K562 (cell line): ENCODE measurements around the gene ZFAND6. TPM values are rescaled to one million over a fixed set of nuclear protein-coding genes. Genes with fewer than 3 reads are reported as not detected.

ENCODE experiments used
- ATAC-seq: fragments of 200-7000 bp; cut with Tn5 transposase; 3 replicates; pipeline ENCODE4 v1.9.1; 2020; ENCODE audit warnings: moderate library complexity
- BruUV-seq: library from RNA; stranded (reverse); fragments of 400-500 nt; replicated peaks from 2 replicates; lab custom pipeline; 2021; lab: Mats Ljungman, UMichigan
- CTCF ChIA-PET: fragments of 300-600 bp; formaldehyde crosslinking; extraction: SDS; loops from one replicate; lab custom pipeline; 2021; ENCODE audit warnings: low intra/inter-chr PET ratio; lab: Yijun Ruan, JAX
- POLR2A ChIA-PET: fragments of 300-600, 350-650 bp; sonication (Branson Sonifier 250); formaldehyde crosslinking; extraction: SDS; loops from one replicate; lab custom pipeline; 2021; ENCODE audit warnings: antibody characterized with exemption, inconsistent platforms; lab: Yijun Ruan, JAX
- DNase-seq, 4 experiments: peaks; one replicate each; pipeline versions ENCODE4 v3.0.0 to v3.0.0-alpha.2; 2011 to 2018; ENCODE audit warnings: low spot score in 3 of 4, mixed read lengths in 3 of 4; ENCODE audit errors: extremely low read depth in 1 of 4
- FAIRE-seq: peaks from 2 replicates; lab custom pipeline; 2011; peaks lifted over from hg19 to GRCh38; lab: Jason Lieb, UNC
- H2AFZ ChIP-seq: 2 replicates; pipeline ENCODE4 v1.6.0; 2011; ENCODE audit warnings: low read depth, low read length, control low read depth, inconsistent platforms
- H3K27ac ChIP-seq: fragments of 200-600 bp; 3 replicates; pipeline ENCODE4 v1.8.0; 2011; ENCODE audit warnings: low read depth, mild to moderate bottlenecking, control low read depth, inconsistent platforms, low read length, moderate library complexity, mixed read lengths; ENCODE audit errors: extremely low read depth
- H3K27me3 ChIP-seq, 2 experiments: fragments of 300-600 bp in 1 of 2; 2 replicates in 1 of 2; 3 replicates in 1 of 2; pipeline versions ENCODE4 v1.6.0 to v1.8.0; 2011; ENCODE audit warnings: inconsistent platforms in 2 of 2, low read length in 2 of 2, mild to moderate bottlenecking in 1 of 2, mixed read lengths in 1 of 2, moderate library complexity in 1 of 2; ENCODE audit not compliant: control insufficient read depth in 2 of 2, insufficient read depth in 2 of 2
- H3K36me3 ChIP-seq: fragments of 300-600 bp; 3 replicates; pipeline ENCODE4 v1.8.0; 2011; ENCODE audit warnings: mild to moderate bottlenecking, low read length, inconsistent platforms; ENCODE audit not compliant: control insufficient read depth, insufficient read depth
- H3K4me1 ChIP-seq, 2 experiments: fragments of 200-600 bp in 1 of 2; replicated peaks in 1 of 2; 2 replicates in 1 of 2; 3 replicates in 1 of 2; pipeline versions ENCODE4 v1.5.1 to v1.8.0; 2011; ENCODE audit warnings: inconsistent platforms in 2 of 2, low read length in 2 of 2, mild to moderate bottlenecking in 1 of 2, mixed read lengths in 1 of 2, moderate library complexity in 1 of 2; ENCODE audit not compliant: control insufficient read depth in 2 of 2, insufficient read depth in 2 of 2
- H3K4me2 ChIP-seq: 2 replicates; pipeline ENCODE4 v1.6.1; 2011; ENCODE audit warnings: low read length, control low read depth, inconsistent platforms, mixed read lengths; ENCODE audit not compliant: insufficient read depth
- H3K4me3 ChIP-seq: fragments of 200-600 bp; sonication (generic), shearing (Covaris generic); 2 replicates; pipeline ENCODE4 v1.5.1; 2016; ENCODE audit warnings: control low read depth, inconsistent platforms
- H3K79me2 ChIP-seq: fragments of 200-600 bp; 3 replicates; pipeline ENCODE4 v1.8.0; 2011; ENCODE audit warnings: low read length, inconsistent platforms; ENCODE audit not compliant: control insufficient read depth, insufficient read depth
- H3K9ac ChIP-seq, 2 experiments: 2 replicates each; pipeline versions ENCODE4 v1.6.0 to v1.6.1; 2011; ENCODE audit warnings: low read depth in 2 of 2, low read length in 2 of 2, control low read depth in 1 of 2, inconsistent platforms in 1 of 2, mild to moderate bottlenecking in 1 of 2, mixed read lengths in 1 of 2; ENCODE audit not compliant: insufficient read depth in 1 of 2
- H3K9me1 ChIP-seq: one replicate; pipeline ENCODE4 v1.6.0; 2011; ENCODE audit warnings: inconsistent platforms, mild to moderate bottlenecking, low read length, moderate library complexity; ENCODE audit not compliant: control insufficient read depth, insufficient read depth
- H3K9me3 ChIP-seq: replicated peaks from 2 replicates; pipeline ENCODE4 v1.5.1; 2011; ENCODE audit warnings: low read depth, low read length, inconsistent platforms; ENCODE audit not compliant: control insufficient read depth, insufficient read depth
- H4K20me1 ChIP-seq: replicated peaks from 2 replicates; pipeline ENCODE4 v1.6.1; 2011; ENCODE audit warnings: low read length, inconsistent platforms, mixed read lengths; ENCODE audit not compliant: control insufficient read depth, insufficient read depth
- ARID2 ChIP-seq: fragments of 450-650 bp; IDR thresholded peaks from 2 replicates; pipeline ENCODE4 v1.6.1; 2017; ENCODE audit warnings: antibody characterized with exemption, mild to moderate bottlenecking
- BHLHE40 ChIP-seq: IDR thresholded peaks from 2 replicates; pipeline ENCODE4 v1.6.1; 2011; ENCODE audit warnings: low read length, improper control_type of control experiment
- DPF2 ChIP-seq: fragments of 450-650 bp; IDR thresholded peaks from 2 replicates; pipeline ENCODE4 v1.6.1; 2016
- EP400 ChIP-seq: fragments of 450-650 bp; IDR thresholded peaks from 2 replicates; pipeline ENCODE4 v1.6.1; 2017; ENCODE audit warnings: antibody characterized with exemption, mild to moderate bottlenecking, moderate library complexity
- FOSL1 ChIP-seq: fragments of 200-800 bp; sonication (Bioruptor generic); conservative IDR thresholded peaks from 2 replicates; pipeline ENCODE4 v1.6.1; 2016; ENCODE audit warnings: missing genetic modification characterization, missing compliant biosample characterization
- FOXA1 ChIP-seq: fragments of 450-650 bp; IDR thresholded peaks from 2 replicates; pipeline ENCODE4 v1.6.1; 2016; ENCODE audit warnings: mild to moderate bottlenecking, borderline replicate concordance
- HDAC2 ChIP-seq: fragments of 450-650 bp; IDR thresholded peaks from 2 replicates; pipeline ENCODE4 v1.6.1; 2016; ENCODE audit warnings: mild to moderate bottlenecking
- RCOR1 ChIP-seq, 2 experiments: IDR thresholded peaks; 2 replicates each; pipeline ENCODE4 v1.6.1; 2012; ENCODE audit warnings: low read depth in 2 of 2, low read length in 2 of 2, borderline replicate concordance in 1 of 2, improper control_type of control experiment in 1 of 2
- SNIP1 ChIP-seq: fragments of 450-650 bp; IDR thresholded peaks from 2 replicates; pipeline ENCODE4 v1.7.1; 2017; ENCODE audit warnings: low read depth, mild to moderate bottlenecking
- ZBTB17 ChIP-seq: fragments of 450-650 bp; formaldehyde crosslinking; IDR thresholded peaks from 2 replicates; pipeline ENCODE4 v1.4.0; 2020; ENCODE audit warnings: mild to moderate bottlenecking
- whole genome bisulfite sequencing: fragments of 100-300 bp; shearing (Covaris generic); methylation state at CpG from one replicate; pipeline ENCODE4 v1.1.6; 2016; ENCODE audit warnings: low coverage, mixed read lengths; ENCODE audit not compliant: insufficient coverage; ENCODE audit errors: missing lambda C conversion rate; 5-methylcytosine and 5-hydroxymethylcytosine counted together
- in situ Hi-C: fragments of 300-500 bp; cut with MboI; formaldehyde crosslinking; loops from 4 replicates; pipeline ENCODE4 v1.15.0; 2018; ENCODE audit warnings: inconsistent platforms, mixed read lengths
- intact Hi-C: fragments of 100-400 bp; cut with micrococcal nuclease; formaldehyde crosslinking; loops from 2 replicates; pipeline ENCODE4 v1.14.2; 2022
- polyA plus RNA-seq, 8 experiments: library from polyadenylated mRNA; depleted of rRNA in 4 of 8; stranded (reverse) in 5 of 8; unstranded in 3 of 8; fragments of >200 nt; fragmentation: Nextera tagmentation in 2 of 8; fragmentation: Illumina TruSeq in 1 of 8; extraction: Ambion mirVana in 2 of 8; extraction: Trizol in 1 of 8; gene quantifications; 2 replicates each; pipeline versions ENCODE4 v1.2.1 to v1.2.3, GENCODE V29; 2011 to 2014; ENCODE audit warnings: inconsistent platforms in 1 of 8, missing spikeins in 1 of 8
- total RNA-seq, 7 experiments: library from RNA; depleted of rRNA in 6 of 7; stranded (reverse); fragments of >200 nt in 6 of 7; fragmentation: Illumina TruSeq in 2 of 7; extraction: Trizol in 2 of 7; gene quantifications; 2 replicates each; pipeline versions ENCODE4 v1.2.1 to v1.2.3, GENCODE V29; 2011 to 2021; ENCODE audit warnings: low replicate concordance in 1 of 7
- TF ChIP-seq, protein P1 (sequence below), 2 experiments: IDR thresholded peaks; 2 replicates each; pipeline ENCODE4 v1.6.1; 2011; ENCODE audit warnings: borderline replicate concordance in 1 of 2, control low read depth in 1 of 2, low read depth in 1 of 2, low read length in 1 of 2, mild to moderate bottlenecking in 1 of 2, mixed read lengths in 1 of 2, moderate library complexity in 1 of 2; ENCODE audit not compliant: insufficient read depth in 1 of 2, insufficient read length in 1 of 2, poor library complexity in 1 of 2, severe bottlenecking in 1 of 2; ENCODE audit errors: extremely low read depth in 1 of 2
- TF ChIP-seq, protein P2 (sequence below): sonication (generic); formaldehyde crosslinking; IDR thresholded peaks from 2 replicates; pipeline ENCODE4 v1.8.1; 2023; ENCODE audit warnings: missing genetic modification reagents, mild to moderate bottlenecking, borderline replicate concordance
- TF ChIP-seq, protein P3 (sequence below), 2 experiments: fragments of 450-650 bp; IDR thresholded peaks; 2 replicates each; pipeline ENCODE4 v1.6.1; 2016

The ZFAND6 gene
- total and polyA plus RNA-seq, 9 of the 15 experiments (the other 6 are each of a cell fraction or from before 2014, with no cell fraction given) = 53.9 to 206 (median 88.9) TPM

DNA sequence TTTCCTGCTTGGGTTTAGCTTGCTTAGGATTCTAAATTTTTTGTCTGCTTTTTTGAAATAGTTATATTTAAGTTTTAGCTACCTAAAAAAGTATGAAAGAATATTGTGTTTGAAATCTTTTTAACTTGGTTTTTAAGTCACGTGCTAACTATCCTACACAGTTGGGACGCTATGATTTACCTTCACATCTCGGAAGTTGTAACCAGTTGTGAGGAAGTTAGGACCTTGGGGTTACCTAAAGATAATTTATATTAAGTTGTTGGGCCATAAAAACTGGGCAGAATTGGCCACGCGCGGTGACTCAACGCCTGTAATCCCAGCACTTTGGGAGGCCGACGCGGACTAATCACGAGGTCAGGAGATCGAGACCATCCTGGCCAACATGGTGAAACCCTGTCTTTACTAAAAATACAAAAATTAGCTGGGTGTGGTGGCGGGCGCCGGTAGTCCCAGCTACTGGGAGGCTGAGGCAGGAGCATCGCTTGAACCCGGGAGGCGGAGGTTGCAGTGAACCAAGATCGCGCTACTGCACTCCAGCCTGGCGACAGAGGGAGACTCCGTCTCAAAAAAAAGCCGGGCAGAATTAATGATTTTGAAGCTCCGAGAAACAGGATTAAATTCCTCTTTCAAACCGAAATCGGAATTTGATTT is 1.0 kb downstream of the ZFAND6 start:
- Histone ChIP-seq H3K27ac (peak overlapping the region; percentile 95), H3K9me3 (peaks cover 4% of the 10 kb centered on the region; the same call in 1 of the 2 replicates), H3K27me3 (no peaks in the 10 kb centered on the region), H2AFZ (peak overlapping the region; percentile 61), H3K9me1 (no peaks in the 10 kb centered on the region), H3K36me3 (no peaks in the 10 kb centered on the region), H4K20me1 (0 out of 2 replicates have a peak, but pooled peaks cover 5% of the 10 kb centered on the region), H3K4me2 (peak overlapping the region; percentile 81), H3K4me3 (peak overlapping the region; percentile 85), H3K4me1 (peaks cover 7 to 12% of the 10 kb centered on the region in 2 experiments; a peak in 4 of 5 replicates), H3K79me2 (peaks cover 56% of the 10 kb centered on the region), H3K9ac (peak overlapping the region; percentile 91 to 96)
- ChIA-PET POLR2A (interaction anchor here (0.6 to 4.2 kb wide), 7 partner anchors 11 to 207 kb away, joined by 3 to 27 read pairs (median 3); no protein-coding TSS in a partner anchor), CTCF (interaction anchor here (1.6 kb wide), 1 partner anchor 113 kb away, joined by 3 read pairs; no protein-coding TSS in a partner anchor)
- DNase-seq (peak in 1 of 4 experiments; percentile 58), ATAC-seq (peak; percentile 27), FAIRE-seq (no peak)
- intact Hi-C loops = loop anchor here (2.0 to 5.0 kb wide), 2 partner anchors 94 to 112 kb away; no protein-coding TSS in a partner anchor
- in situ Hi-C loops = no loop called here
- no TSS peak for BruUV-seq
- WGBS = under 1% methylated on average over 23 of the region's 26 CpGs
- TF ChIP-seq, protein P1, sequence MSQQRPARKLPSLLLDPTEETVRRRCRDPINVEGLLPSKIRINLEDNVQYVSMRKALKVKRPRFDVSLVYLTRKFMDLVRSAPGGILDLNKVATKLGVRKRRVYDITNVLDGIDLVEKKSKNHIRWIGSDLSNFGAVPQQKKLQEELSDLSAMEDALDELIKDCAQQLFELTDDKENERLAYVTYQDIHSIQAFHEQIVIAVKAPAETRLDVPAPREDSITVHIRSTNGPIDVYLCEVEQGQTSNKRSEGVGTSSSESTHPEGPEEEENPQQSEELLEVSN (IDR thresholded peaks at IDR 0.05; ENCODE audit: borderline replicate concordance in 1 of 2, extremely low read depth in 1 of 2, insufficient read depth in 1 of 2, insufficient read length in 1 of 2, low read depth in 1 of 2, low read length in 1 of 2, poor library complexity in 1 of 2, severe bottlenecking in 1 of 2) = peak in 1 of 2 experiments; percentile 19
- TF ChIP-seq FOSL1 (tag) (peak; percentile 64), ZBTB17 (CRISPR knock-in tag) (0 out of 2 replicates have a peak, but pooled peaks have one; percentile 28), DPF2 (0 out of 2 replicates have a peak, but pooled peaks have one; percentile 29), RCOR1 (IDR thresholded peaks at IDR 0.05; ENCODE audit: borderline replicate concordance in 1 of 2, low read depth in 2 of 2, low read length in 2 of 2) (peak in 1 of 2 experiments; percentile 23; a peak in 1 of 4 replicates), FOXA1 (no peak), HDAC2 (peak; percentile 55; the same call in 1 of the 2 replicates), BHLHE40 (peak; percentile 43; the same call in 1 of the 2 replicates), ARID2 (0 out of 2 replicates have a peak, but pooled peaks have one; percentile 25), EP400 (peak; percentile 53), SNIP1 (0 out of 2 replicates have a peak, but pooled peaks have one; percentile 14)
- TF ChIP-seq, protein P2, sequence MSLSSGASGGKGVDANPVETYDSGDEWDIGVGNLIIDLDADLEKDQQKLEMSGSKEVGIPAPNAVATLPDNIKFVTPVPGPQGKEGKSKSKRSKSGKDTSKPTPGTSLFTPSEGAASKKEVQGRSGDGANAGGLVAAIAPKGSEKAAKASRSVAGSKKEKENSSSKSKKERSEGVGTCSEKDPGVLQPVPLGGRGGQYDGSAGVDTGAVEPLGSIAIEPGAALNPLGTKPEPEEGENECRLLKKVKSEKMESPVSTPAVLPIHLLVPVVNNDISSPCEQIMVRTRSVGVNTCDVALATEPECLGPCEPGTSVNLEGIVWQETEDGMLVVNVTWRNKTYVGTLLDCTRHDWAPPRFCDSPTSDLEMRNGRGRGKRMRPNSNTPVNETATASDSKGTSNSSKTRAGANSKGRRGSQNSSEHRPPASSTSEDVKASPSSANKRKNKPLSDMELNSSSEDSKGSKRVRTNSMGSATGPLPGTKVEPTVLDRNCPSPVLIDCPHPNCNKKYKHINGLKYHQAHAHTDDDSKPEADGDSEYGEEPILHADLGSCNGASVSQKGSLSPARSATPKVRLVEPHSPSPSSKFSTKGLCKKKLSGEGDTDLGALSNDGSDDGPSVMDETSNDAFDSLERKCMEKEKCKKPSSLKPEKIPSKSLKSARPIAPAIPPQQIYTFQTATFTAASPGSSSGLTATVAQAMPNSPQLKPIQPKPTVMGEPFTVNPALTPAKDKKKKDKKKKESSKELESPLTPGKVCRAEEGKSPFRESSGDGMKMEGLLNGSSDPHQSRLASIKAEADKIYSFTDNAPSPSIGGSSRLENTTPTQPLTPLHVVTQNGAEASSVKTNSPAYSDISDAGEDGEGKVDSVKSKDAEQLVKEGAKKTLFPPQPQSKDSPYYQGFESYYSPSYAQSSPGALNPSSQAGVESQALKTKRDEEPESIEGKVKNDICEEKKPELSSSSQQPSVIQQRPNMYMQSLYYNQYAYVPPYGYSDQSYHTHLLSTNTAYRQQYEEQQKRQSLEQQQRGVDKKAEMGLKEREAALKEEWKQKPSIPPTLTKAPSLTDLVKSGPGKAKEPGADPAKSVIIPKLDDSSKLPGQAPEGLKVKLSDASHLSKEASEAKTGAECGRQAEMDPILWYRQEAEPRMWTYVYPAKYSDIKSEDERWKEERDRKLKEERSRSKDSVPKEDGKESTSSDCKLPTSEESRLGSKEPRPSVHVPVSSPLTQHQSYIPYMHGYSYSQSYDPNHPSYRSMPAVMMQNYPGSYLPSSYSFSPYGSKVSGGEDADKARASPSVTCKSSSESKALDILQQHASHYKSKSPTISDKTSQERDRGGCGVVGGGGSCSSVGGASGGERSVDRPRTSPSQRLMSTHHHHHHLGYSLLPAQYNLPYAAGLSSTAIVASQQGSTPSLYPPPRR (CRISPR knock-in tag) = no peak
- TF ChIP-seq, protein P3, sequence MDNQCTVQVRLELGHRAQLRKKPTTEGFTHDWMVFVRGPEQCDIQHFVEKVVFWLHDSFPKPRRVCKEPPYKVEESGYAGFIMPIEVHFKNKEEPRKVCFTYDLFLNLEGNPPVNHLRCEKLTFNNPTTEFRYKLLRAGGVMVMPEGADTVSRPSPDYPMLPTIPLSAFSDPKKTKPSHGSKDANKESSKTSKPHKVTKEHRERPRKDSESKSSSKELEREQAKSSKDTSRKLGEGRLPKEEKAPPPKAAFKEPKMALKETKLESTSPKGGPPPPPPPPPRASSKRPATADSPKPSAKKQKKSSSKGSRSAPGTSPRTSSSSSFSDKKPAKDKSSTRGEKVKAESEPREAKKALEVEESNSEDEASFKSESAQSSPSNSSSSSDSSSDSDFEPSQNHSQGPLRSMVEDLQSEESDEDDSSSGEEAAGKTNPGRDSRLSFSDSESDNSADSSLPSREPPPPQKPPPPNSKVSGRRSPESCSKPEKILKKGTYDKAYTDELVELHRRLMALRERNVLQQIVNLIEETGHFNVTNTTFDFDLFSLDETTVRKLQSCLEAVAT (IDR thresholded peaks at IDR 0.05) = peak in 1 of 2 experiments; percentile 10; a peak in 1 of 4 replicates
